Measurements from ENCODE around the gene POTEE.
"Not testable (repeated sequence)": the region's sequence is repeated elsewhere in the genome, so short reads cannot be mapped to it uniquely, and the experiment has no call there.

GRCh38 chr2:131209773-131210104 lies 403 bp downstream of the POTEE start:
- not testable (repeated sequence) for TF ChIP-seq CTCF (IDR thresholded peaks at IDR 0.05); EZH2 (IDR thresholded peaks at IDR 0.05; ENCODE audit: borderline replicate concordance, insufficient read depth, low read depth, low read length, poor library complexity, severe bottlenecking)

Data from B cell (primary cell).